ENCODE measurements around the gene RBBP8. TPM values are rescaled to one million over a fixed set of nuclear protein-coding genes. Genes with fewer than 3 reads are reported as not detected.
A peak's percentile ranks its signal among the peaks of the same experiment; 100 is the strongest.

RBBP8 gene
- total RNA-seq, 6 donors from 2014 or later: 10.9 to 78.2 (median 30.3) TPM

DNA sequence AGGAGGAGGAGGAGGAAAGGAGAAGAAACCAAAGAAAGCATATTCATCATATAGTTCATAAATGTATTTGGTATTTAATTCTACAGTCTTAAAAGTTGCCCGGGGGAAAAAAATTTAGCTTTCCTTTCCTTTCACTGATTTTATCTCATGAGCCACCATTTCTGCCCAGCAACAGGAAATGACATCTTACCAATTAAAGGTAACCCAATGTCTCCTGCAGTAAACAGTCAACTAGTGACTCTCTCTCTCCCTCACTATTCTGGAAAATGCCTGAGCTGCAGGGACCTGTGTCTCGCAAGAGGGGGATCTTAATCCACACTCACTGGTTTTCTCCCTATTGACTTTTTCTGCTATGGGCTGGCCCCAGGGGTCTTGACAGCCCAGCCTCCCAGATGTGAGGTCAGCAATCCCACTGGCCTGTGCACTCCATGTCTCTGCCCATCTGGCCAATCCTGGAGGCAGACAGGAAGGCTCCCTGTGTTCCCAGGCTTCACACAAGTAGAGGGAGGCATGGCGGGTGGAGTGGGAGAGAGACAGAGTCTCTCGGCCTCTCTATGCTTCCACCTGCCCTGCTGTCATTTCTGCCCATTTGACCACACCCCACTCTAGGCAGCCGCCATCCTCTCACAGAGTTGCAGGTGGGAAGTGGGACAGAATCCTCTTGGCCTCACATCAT is 116.7 kb downstream of the RBBP8 start:
- WGBS, 2 donors: 85% methylated on average over 5 of the region's 5 CpGs
- Histone ChIP-seq H3K27me3 (no peaks in the 10 kb centered on the region), H3K4me3 (no peak overlapping the region), H3K36me3 (no peaks in the 10 kb centered on the region), H3K9me3 (no peaks in the 10 kb centered on the region), H3K27ac (no peak overlapping the region), H3K4me1 (peaks cover 0 to 6% (median 3%) of the 10 kb centered on the region in 4 donors)
- no peak for DNase-seq
- peak in 1 of 2 donors; percentile 57 for ATAC-seq (ENCODE audit: low FRiP score in 2 of 2)
- TF ChIP-seq EP300 (IDR thresholded peaks at IDR 0.05) (no peak), POLR2A (IDR thresholded peaks at IDR 0.05) (no peak), POLR2AphosphoS5 (IDR thresholded peaks at IDR 0.05) (no peak)
- TF ChIP-seq, protein P1, sequence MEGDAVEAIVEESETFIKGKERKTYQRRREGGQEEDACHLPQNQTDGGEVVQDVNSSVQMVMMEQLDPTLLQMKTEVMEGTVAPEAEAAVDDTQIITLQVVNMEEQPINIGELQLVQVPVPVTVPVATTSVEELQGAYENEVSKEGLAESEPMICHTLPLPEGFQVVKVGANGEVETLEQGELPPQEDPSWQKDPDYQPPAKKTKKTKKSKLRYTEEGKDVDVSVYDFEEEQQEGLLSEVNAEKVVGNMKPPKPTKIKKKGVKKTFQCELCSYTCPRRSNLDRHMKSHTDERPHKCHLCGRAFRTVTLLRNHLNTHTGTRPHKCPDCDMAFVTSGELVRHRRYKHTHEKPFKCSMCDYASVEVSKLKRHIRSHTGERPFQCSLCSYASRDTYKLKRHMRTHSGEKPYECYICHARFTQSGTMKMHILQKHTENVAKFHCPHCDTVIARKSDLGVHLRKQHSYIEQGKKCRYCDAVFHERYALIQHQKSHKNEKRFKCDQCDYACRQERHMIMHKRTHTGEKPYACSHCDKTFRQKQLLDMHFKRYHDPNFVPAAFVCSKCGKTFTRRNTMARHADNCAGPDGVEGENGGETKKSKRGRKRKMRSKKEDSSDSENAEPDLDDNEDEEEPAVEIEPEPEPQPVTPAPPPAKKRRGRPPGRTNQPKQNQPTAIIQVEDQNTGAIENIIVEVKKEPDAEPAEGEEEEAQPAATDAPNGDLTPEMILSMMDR (IDR thresholded peaks at IDR 0.05): no peak

DNA sequence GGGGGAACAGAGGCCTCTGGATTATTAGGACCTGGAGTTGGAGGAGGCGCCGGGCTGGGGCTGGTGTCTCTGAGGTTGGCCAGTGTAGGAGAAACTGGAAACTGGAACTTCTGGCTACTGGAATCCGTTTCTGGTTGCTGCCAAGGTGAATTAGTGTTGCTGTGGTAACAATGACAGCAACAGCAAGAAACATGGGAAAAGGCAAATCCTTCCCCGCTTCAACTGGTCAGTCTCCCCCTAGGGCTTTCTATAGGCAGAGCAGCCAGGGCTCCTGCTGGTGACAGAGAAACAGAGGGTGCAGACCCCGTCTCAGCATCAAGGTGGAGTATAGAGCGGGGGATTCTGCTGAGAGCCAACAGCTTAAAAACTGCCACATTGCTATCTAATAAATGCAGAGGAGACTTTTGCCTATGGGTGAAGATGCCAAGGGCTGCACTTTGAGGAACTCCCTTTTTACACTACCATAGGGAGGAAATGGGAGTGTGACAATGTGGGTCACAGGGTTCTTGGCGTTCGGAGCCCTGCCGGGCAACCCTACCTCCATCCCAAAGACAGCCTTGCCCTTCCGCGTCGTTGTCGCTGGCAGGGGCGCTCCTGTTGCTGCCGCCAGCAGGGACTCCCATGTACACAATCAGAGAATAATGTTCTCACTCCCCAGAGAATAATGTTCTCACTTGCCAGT is 120.8 kb downstream of the RBBP8 start:
- 51 to 61% methylated on average over 15 of the region's 15 CpGs for WGBS, 2 donors
- H3K27ac ChIP-seq: no peak overlapping the region
- peak; percentile 6 to 73 for ATAC-seq (ENCODE audit: low FRiP score in 2 of 2)
- H3K27me3 ChIP-seq: no peaks in the 10 kb centered on the region
- H3K9me3 ChIP-seq: no peaks in the 10 kb centered on the region
- DNase-seq: peak in 1 of 2 donors; percentile 42
- TF ChIP-seq, protein P1 (IDR thresholded peaks at IDR 0.05): peak in 1 of 6 experiments; percentile 20
- no peak for TF ChIP-seq POLR2A (IDR thresholded peaks at IDR 0.05)
- peaks cover 0 to 6% (median 3%) of the 10 kb centered on the region in 4 donors for H3K4me1 ChIP-seq
- H3K36me3 ChIP-seq: no peaks in the 10 kb centered on the region
- H3K4me3 ChIP-seq: no peak overlapping the region

DNA sequence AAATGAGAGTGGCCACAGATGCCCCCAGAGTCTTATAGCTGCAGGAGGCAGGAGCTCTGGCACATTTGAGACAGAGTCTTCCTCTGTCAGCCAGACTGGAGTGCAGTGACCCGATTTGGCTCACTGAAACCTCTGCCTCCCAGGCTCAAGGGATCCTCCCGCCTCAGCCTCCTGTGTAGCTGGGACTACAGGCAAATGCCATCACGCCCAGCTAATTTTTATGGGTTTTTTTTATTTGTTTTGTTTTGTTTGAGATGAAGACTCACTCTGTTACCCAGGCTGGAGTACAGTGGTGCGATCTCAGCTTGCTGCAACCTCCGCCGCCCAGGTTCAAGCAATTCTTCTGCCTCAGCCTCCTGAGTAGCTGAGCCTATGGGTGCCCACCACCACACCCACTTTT is 121.4 kb downstream of the RBBP8 start:
- Histone ChIP-seq H3K9me3 (no peaks in the 10 kb centered on the region), H3K27me3 (no peaks in the 10 kb centered on the region), H3K4me3 (no peak overlapping the region), H3K4me1 (peaks cover 0 to 6% (median 3%) of the 10 kb centered on the region in 4 donors), H3K27ac (no peak overlapping the region), H3K36me3 (no peaks in the 10 kb centered on the region)
- TF ChIP-seq, protein P1 (IDR thresholded peaks at IDR 0.05): no peak
- TF ChIP-seq POLR2A (IDR thresholded peaks at IDR 0.05) (no peak), POLR2AphosphoS5 (IDR thresholded peaks at IDR 0.05) (no peak), EP300 (IDR thresholded peaks at IDR 0.05) (no peak)
- DNase-seq: no peak
- 90 to 94% methylated on average over 6 of the region's 6 CpGs for WGBS, 2 donors
- no peak for ATAC-seq (ENCODE audit: low FRiP score in 2 of 2)

DNA sequence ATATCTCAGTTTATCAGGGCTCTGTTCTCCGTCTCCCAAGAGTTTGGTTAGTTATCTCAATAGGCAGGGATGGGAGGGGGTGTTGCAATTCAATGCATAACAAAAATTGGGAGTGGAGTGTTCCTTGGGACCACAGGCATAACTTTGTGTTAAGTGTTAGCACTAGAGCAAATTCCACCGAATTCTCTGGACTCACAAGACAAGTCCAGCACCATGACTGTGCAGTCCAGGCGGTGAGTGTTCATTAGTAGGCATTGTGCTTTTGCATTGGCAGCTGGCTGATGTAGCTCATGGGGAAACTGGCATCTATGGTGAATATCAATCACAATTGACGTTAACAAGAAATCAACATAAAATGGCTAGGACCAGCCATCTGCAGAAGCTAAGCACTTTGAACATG is 123.2 kb downstream of the RBBP8 start:
- Histone ChIP-seq H3K36me3 (no peaks in the 10 kb centered on the region), H3K4me1 (peaks cover 0 to 6% (median 3%) of the 10 kb centered on the region in 4 donors), H3K9me3 (no peaks in the 10 kb centered on the region), H3K4me3 (no peak overlapping the region), H3K27me3 (no peaks in the 10 kb centered on the region), H3K27ac (no peak overlapping the region)
- TF ChIP-seq, protein P1 (IDR thresholded peaks at IDR 0.05): no peak
- TF ChIP-seq EP300 (IDR thresholded peaks at IDR 0.05): no peak
- TF ChIP-seq POLR2A (IDR thresholded peaks at IDR 0.05): no peak
- WGBS, 2 donors: 67 to 70% methylated on average over 4 of the region's 4 CpGs
- ATAC-seq (ENCODE audit: low FRiP score in 2 of 2) (no peak), DNase-seq (no peak)

All from upper lobe of left lung (tissue), 6 donors.